Measurements from ENCODE around the gene ZNF474. TPM values are rescaled to one million over a fixed set of nuclear protein-coding genes. Genes with fewer than 3 reads are reported as not detected.

Gene ZNF474
- total RNA-seq, 1 donor from 2014 or later, result 1.6 TPM

DNA sequence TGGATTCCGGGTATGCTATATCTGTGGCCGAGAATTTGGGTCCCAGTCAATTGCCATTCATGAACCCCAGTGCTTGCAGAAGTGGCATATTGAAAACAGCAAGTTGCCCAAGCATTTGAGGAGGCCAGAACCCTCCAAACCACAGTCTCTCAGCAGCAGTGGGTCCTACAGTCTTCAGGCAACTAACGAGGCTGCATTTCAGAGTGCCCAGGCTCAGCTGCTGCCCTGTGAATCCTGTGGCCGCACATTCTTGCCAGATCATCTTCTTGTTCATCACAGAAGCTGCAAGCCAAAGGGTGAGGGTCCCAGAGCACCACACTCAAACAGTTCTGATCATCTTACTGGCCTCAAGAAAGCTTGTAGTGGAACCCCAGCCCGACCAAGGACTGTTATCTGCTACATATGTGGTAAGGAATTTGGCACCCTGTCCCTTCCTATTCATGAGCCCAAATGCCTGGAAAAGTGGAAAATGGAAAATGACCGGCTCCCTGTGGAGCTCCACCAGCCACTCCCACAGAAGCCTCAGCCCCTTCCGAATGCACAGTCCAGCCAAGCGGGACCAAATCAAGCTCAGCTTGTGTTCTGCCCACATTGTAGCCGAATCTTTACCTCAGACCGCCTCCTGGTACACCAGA is 23.0 kb downstream of the ZNF474 start:
- no peak for FAIRE-seq

DNA sequence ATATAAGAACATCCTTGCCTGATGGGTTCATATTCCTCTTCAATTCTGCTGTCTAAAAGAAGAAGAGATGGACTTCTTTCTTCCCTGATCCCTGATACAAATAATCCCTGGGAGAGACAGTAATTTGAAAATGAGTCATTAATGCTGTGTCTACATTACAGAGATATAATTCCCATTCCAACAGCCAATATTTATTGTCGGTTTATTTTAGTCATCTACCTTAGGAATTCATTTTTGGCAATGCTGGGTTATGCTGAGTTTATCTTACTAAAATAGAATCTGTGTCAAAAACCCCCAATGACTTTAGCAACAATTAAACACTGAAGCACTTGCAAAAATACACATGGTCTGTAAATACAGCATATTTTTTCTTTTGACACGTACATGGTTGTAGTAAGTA is 23.9 kb downstream of the ZNF474 start:
- DNase-seq (ENCODE audit: low spot score in 2 of 2), result no peak
- FAIRE-seq, result no peak

More for the DNA sequence above, 23.0 kb downstream of the ZNF474 start:
- no peak for DNase-seq (ENCODE audit: low spot score in 2 of 2)

DNA sequence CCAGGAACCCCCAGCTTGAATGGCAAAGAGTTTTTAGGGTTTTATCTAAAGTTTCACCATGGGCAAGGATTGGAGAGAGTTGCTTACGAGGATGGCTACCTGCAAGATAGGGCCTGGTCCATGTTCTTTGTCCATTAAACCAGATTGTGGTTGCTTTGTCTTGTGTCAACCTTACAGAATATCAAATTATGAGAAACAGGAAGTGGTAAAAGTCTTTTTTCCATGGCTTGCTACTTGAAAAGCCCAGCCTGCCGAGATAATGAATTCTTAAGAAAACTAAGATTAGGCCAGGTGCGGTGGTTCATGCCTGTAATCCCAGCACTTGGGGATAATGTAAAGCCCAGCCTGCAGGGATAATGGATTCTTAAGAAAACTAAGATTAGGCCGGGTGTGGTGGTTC is 24.4 kb downstream of the ZNF474 start:
- FAIRE-seq, result no peak
- DNase-seq (ENCODE audit: low spot score in 2 of 2), result no peak

DNA sequence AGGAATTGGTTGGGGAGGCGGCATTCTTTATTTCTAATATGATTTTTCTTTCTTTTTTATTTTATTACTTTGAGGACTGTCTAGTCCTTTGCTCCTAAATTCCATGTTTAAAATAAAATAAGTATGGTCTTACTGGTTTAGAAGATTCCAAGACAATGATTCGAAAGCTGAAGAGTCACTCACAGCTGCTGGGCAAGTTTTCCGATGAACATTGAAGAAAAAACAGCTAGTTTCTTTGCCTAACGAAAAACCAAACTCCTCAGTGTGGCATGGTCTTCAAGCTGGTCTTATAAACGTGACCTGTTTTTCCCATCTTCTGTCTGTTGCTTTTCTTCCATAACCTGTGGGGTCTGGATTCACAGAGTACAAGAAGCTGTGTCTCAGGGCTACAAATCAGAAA is 25.1 kb downstream of the ZNF474 start:
- no peak for FAIRE-seq
- no peak for DNase-seq (ENCODE audit: low spot score in 2 of 2)

DNA sequence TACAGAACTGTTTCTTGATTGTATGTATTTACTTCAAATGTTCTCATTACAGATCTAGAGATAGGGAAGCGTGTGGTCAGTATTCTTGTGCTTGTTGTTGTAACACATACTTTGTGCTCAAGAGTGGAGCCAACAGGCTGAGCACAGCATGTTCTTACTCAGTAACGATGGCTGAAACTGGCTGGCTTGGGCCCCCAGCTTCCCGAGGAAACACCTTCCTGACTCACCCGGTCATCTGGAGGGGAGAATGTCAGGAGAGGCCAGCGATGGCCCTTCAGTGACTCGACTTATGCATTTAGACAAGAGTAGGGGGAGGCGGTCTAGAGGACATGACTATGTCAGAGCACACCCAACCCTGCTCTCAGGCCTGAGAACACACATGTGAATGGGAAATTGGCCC is 25.6 kb downstream of the ZNF474 start:
- DNase-seq (ENCODE audit: low spot score in 2 of 2), result no peak
- FAIRE-seq, result no peak

DNA sequence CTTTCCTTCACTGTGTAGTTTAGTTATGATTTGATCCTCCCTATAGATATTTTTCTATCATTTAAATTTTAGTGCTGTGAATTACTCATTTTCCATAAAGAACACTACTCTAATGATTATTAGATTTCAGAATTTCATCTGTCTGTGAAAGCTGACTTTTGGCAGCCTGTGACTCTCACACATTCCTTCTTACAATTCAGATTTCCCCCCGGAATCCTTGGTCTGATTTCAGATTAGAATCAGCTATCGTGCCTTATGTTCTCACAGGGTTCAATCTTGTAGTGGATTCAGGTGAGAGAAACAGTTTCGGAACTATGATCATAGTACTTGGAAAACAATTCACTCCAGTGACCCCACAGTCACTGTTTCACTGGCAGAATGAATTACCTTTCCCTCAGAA is 26.2 kb downstream of the ZNF474 start:
- DNase-seq (ENCODE audit: low spot score in 2 of 2) (no peak), FAIRE-seq (no peak)

DNA sequence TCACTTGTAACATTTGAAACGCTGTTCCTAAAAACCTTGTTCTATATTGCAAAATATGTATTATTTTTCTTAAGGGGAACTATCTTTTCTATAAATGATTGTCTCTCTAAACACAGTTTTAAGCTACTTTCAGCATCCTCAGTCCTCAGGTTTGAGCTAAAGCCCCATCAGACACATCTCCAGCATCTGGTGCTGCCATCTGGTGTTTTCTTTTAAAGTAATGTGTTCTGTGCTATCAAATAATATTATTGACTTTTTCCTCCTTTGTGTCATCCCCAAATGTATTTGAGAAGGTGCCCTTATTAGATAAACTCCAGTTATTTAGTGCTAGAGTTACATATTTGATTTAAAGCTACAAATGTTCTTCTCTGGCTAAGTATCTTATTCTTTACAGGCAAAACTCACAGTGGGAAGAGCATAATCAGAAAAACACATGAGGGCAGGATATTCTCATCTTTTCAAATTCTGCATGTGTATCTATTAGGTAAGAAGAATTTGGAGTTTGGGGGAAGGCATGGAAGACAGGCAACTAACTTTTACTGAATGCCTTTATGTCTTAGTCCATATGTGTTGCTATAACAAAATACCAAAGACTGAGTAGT is 27.5 kb downstream of the ZNF474 start:
- no peak for FAIRE-seq

DNA sequence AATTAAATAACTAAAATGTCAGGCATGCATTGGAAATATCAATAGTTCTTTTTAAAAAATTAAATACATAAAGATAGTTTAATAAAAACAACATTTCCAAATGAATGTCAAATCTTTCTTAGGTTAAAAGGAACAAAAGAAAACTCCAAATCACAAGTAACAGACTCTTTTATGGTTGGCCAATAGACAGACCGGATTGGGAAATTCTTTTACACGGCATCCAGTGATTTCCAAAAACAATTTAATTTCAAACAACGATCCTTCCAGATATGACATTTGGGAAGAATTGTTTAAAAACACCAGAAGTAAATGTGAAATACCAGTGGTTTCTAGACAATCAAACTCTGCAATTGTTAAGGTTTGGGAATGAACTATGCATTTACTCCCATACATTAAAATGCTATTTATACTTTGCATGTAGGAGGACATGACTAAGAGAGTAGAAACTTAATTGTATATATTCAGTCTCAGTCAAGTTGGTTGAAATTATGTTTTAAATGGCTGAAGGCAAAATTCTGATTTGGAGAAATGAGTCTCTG is 32.8 kb downstream of the ZNF474 start:
- no peak for FAIRE-seq

More for the DNA sequence above, 27.5 kb downstream of the ZNF474 start:
- no peak for DNase-seq (ENCODE audit: low spot score in 2 of 2)

DNA sequence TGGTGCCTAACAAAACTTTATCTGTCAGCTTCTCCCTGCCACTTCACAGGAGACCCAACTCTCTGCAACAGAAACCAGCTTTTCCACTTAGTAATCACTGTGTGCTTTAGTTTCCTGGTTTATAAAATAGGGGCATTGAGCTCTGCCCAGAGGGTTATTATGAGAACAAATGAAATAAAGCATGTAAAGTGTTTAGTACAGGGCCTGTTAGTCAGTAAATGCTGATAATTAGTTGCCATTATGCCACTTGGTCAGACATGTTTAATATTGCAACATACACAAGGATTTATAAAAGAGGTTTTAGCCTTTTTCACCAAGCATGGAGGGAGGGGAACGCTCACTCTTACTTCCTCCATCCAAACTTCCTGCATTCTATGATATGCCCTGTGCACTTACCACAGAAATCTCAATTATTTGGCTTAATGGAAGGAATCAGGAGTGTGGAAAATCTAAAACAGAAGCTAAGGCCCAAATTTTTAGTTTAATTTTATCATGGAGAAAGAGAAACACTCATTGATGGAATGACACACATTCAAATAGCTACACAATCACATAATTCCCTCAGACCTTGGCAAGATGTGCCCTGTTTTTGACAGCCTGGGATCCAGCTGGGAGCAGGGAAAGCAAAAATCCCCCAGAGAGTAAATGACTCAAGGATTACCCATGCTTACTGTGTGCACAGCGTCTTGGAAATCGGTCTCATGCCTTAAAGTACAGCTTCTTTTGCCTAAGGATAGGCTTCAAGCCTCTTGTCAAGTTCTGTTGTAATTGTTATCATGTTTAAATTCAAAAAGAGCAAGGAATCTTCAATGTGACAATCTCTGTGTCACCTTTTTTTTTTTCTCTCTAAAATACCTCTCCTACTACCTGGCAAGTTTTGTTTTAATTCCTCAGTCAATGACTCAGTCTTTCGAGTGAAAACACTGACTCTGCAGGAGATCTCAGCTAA is 34.0 kb downstream of the ZNF474 start:
- FAIRE-seq, result no peak
- DNase-seq (ENCODE audit: low spot score in 2 of 2), result no peak

More for the DNA sequence above, 32.8 kb downstream of the ZNF474 start:
- DNase-seq (ENCODE audit: low spot score in 2 of 2), result no peak

DNA sequence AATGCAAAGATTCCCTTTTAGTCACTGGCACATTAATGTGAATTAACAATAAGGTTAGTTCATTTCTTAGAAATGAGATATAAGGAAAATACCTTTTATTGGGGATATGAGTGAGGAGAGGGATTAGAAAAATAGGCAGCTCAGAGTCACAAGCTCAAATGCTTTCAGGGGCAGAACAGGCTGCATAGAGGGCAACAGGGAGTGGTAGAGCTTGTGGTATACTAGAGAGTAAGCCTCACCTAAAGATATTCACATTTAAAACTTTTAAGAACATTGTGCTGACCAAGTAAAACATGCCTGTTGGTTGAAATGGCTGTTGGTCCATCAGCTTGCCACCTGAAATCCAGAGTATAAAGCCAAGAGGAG is 34.7 kb downstream of the ZNF474 start:
- FAIRE-seq (no peak), DNase-seq (ENCODE audit: low spot score in 2 of 2) (no peak)

DNA sequence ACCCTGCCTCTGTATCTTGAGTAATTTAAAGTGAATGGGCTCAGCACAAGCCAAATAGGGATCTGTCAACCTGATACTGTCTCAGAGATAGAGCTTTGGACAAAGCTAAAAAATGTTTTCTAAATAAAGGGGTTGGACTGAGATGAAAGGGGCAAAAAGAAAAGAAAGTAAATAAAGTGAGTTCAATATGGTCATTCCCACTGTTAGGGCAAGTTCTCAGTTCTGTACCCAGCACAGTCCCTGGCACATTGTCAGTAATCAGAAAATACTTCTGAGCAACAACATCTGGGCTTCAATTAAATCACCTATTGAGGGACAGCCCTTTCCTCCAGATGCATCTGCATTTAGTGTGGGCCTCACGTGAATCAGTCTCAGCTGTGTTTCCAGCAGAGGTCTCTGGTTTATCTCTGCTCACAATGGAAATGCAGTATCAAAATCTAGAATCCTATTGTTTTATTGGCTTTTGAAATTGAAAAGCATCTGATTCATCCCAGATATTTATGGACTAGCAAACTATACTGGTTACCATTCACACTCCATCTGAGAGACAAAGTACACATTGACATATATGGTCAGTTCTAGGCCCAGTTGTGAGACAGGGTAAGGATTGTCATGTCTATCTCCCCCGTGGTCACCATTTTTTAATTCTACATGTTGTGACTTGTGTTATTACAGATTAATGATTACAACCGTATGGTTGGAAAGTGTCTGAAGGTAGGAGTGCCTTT is 35.6 kb downstream of the ZNF474 start:
- DNase-seq (ENCODE audit: low spot score in 2 of 2), result no peak
- no peak for FAIRE-seq

DNA sequence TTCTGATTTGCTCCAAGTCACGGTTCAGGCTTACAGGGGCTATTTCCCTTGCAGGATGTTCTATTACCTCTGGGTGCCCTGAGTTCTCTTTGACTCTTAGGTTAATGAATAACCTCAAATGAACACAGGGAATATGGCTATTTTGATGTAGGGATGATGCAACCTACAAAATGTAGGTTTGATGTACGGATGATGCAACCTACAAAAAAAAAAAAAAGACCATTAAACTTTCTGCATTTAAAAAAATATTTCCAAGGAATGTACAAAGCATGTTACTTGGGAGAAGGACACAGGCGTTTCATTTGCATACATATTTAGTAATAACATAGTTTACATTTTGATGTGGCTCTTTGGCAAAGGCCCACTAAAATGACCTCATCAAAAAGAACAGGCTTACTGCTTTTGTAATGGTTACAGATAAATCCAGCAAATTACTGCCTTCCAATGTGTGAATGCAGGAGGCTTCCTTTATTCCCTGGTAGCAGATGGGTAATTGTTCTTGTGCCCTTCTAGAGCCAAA is 36.3 kb downstream of the ZNF474 start:
- no peak for FAIRE-seq
- DNase-seq (ENCODE audit: low spot score in 2 of 2), result no peak

DNA sequence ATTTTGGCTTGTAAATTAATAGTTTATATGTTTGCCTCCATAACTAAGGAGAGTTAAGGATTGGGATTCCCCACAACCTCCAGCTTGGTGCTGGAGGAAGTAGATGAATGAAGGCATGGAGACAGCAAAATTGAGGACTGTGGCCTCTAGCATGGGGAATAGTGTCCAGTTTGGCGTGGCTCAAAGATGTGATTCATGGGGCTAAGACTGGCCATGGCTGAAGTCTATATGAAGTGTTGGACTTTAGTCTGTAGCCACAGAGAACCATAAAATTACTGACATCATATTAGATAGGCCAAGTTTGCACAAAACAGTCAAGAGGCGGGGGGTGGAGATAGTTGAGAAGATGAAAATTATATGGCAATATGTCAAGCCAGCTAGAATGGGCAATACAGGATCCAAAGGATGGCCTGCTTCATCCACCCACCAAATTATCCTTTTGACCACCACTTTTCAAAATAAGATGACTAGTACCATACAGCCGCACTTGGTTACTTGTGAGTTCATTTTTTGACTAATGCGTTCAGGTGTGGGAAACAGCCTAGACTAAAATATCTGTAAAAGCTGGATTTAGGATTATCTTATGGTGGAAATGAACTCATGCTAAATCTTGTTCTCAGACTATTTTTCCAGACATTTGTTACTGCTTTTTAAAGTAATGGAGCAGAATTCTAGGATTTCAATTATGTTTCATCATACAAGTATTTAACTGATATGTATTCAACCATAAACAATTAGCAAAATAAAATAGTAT is 40.2 kb downstream of the ZNF474 start:
- FAIRE-seq (no peak), DNase-seq (ENCODE audit: low spot score in 2 of 2) (no peak)

DNA sequence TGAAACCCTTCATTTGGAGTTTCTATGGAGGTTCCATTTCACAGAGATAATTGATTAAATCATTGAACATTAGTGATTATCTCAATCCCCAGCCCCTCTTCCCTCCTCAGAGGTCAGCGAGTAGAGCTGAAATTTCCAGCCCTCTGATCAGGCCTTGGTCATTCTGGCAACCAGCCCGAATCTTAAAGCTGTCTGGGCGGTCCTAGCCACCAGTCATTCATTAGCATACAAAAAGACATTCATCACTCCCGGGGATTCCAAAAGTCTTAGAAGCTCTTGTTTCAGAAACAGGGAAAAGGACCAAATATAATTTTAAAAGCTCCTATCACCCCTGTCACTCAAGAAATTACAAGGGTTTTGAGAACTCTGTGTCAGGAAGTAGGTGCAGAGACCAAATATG is 41.3 kb downstream of the ZNF474 start:
- FAIRE-seq (no peak), DNase-seq (ENCODE audit: low spot score in 2 of 2) (no peak)

DNA sequence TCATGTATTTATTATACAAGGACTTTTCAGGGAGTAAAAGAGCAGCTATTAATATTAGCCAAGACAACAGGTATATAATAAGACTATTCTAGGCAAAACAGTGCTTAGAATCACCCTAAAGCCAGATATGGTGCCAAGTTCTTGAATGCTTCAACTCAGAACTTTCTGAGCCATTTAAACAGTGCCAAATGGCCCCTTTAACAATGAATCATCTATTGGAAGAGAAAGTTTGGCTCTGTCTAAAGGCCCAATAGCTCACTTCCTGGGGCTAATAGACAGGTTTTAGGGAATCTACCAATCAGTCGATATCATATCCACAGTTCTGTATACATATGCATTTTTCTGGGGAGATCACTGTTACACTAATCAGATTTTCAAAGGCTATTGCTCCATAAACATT is 42.9 kb downstream of the ZNF474 start:
- FAIRE-seq, result no peak
- no peak for DNase-seq (ENCODE audit: low spot score in 2 of 2)

DNA sequence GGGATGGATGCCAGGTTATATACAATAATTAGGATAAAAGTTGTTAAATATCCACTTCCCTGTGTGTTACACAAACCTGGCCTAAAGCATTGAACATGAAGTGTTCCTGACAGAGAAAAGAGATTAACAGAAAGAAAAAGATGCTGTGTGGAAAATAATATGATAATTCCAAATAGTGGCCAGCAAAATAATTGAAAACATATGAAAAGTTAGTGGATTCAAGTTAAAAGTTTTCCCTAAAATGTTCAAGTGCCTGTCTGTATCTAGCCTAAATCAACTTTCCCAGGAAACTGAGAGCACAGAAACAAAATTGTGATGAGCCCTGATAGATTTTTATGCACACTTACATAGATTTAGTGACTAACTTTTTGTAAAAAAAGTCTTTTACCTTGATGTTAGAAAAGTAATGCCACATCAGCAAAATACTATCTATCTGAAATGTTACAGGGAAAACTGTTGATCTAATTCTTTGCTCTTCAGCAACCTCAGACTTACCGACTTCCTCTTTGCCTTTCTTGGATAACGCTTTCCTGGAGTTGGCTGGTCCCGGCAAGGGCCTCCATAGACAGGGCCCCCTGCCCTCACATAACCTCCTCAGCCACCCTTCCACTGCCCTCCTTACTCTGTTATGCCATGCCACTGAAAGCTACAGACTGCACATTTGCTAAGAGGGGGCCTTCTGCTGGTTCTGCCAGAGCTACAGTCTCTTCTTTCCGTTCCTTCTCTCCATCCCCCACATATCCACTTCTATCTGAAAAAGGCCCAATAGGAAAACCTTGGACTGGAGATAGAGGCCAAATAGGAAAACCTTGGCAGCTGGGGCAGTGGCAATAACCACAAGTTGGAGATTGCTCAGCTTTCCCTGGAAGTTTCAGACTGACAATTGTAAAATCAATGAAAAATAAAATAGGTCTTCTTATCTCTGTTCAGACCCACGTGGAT is 44.4 kb downstream of the ZNF474 start:
- FAIRE-seq (no peak), DNase-seq (ENCODE audit: low spot score in 2 of 2) (no peak)

DNA sequence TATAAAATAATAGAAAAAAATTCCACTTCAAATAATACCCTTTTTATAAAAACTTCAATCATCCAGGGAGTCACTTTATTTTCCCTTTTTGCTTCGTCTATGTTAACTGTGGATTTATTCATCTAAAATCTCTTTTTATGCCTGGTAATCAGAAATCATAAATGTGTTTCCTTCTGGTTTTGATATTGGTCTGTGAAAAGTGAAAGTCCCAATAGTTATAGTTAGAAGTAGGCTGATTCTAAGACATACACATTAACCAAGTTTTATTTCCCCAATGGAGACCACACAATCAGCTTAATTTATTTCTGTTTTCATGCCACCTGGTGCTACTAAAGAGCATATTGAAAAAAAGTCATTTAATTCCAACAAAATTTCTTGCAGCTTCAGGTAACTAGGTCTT is 45.7 kb downstream of the ZNF474 start:
- FAIRE-seq (no peak), DNase-seq (ENCODE audit: low spot score in 2 of 2) (no peak)

DNA sequence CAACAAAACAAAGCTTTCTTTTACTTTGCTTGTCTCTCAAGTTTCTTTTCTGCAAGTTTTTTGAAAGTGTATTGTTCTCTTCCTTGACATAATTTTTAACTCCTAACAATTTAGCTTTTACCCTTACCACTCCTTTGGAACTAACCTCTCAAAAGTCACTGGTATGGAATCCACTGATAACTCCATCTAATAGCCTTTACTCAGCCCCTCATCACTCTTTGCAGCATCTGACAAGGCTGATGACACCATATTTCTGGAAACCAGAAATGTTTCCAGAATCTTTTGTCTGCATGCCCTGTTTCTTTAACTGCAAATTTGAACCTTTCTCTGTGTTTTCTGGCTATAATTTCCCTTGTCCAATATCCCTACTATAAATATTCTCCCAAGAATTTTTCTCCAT is 46.5 kb downstream of the ZNF474 start:
- FAIRE-seq, result no peak

DNA sequence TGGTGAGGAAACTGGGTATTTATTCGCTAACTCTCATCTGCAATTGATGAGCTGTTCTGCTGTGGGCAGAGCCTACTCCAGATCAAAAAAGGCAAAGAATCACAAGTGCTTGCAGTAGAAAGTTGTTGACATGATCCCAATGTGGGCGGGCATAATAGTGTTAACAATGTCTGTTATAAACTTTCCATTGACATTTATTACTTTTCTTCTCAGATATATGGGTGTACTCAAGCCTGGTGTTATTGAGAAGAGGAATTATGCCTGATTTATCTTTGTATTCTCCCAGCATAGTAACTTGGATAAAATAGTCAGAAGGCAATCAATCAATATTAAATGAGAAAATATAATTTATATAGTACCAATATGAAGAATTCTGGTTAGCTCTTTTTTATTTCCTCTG is 47.8 kb downstream of the ZNF474 start:
- FAIRE-seq, result no peak

More for the DNA sequence above, 46.5 kb downstream of the ZNF474 start:
- DNase-seq (ENCODE audit: low spot score in 2 of 2), result no peak

More for the DNA sequence above, 47.8 kb downstream of the ZNF474 start:
- no peak for DNase-seq (ENCODE audit: low spot score in 2 of 2)

Data from frontal cortex (tissue), 4 donors.